ENCODE data around the gene SBF2.

SBF2 gene

GRCh38 chr11:9825895-9826294 is 468.1 kb downstream of the SBF2 start:
- no peaks in the 10 kb centered on the region for H3K79me2 ChIP-seq (ENCODE audit: insufficient read depth, low read length)
- no peaks in the 10 kb centered on the region for H3K9me3 ChIP-seq (ENCODE audit: low read length)
- no peaks in the 10 kb centered on the region for H3F3A ChIP-seq (ENCODE audit: insufficient read depth, low read length)
- no peaks in the 10 kb centered on the region for H3K36me3 ChIP-seq (ENCODE audit: insufficient read depth, low read length)
- no peaks in the 10 kb centered on the region for H3K4me1 ChIP-seq (ENCODE audit: insufficient read depth, low read length, severe bottlenecking)
- no peaks in the 10 kb centered on the region for H3K9me2 ChIP-seq (ENCODE audit: low read depth, low read length)
- TF ChIP-seq CTCF (IDR thresholded peaks at IDR 0.05; ENCODE audit: low read length) = no peak
- TF ChIP-seq EZH2 (IDR thresholded peaks at IDR 0.05; ENCODE audit: borderline replicate concordance, low read length) = no peak
- H3K27me3 ChIP-seq (ENCODE audit: insufficient read depth, low read length) = no peaks in the 10 kb centered on the region
- H2AFZ ChIP-seq (ENCODE audit: low read length) = no peak overlapping the region
- no peak overlapping the region for H3K4me3 ChIP-seq (ENCODE audit: low read depth, low read length, poor library complexity, severe bottlenecking)
- no peak overlapping the region for H3K9ac ChIP-seq (ENCODE audit: low read length)
- no peak overlapping the region for H3K27ac ChIP-seq (ENCODE audit: low read depth, low read length, poor library complexity, severe bottlenecking)
- H3K4me2 ChIP-seq (ENCODE audit: low read length) = no peak overlapping the region
- no peaks in the 10 kb centered on the region for H4K20me1 ChIP-seq (ENCODE audit: insufficient read depth, low read length)

- H2AFZ ChIP-seq (ENCODE audit: low read length) = no peak overlapping the region
- no peak overlapping the region for H3K9ac ChIP-seq (ENCODE audit: low read length)
- H3K79me2 ChIP-seq (ENCODE audit: insufficient read depth, low read length) = no peaks in the 10 kb centered on the region
- H3K4me3 ChIP-seq (ENCODE audit: low read depth, low read length, poor library complexity, severe bottlenecking) = no peak overlapping the region
- no peaks in the 10 kb centered on the region for H3K36me3 ChIP-seq (ENCODE audit: insufficient read depth, low read length)
- no peaks in the 10 kb centered on the region for H3K27me3 ChIP-seq (ENCODE audit: insufficient read depth, low read length)
- no peaks in the 10 kb centered on the region for H3K9me2 ChIP-seq (ENCODE audit: low read depth, low read length)
- no peaks in the 10 kb centered on the region for H4K20me1 ChIP-seq (ENCODE audit: insufficient read depth, low read length)
- H3K27ac ChIP-seq (ENCODE audit: low read depth, low read length, poor library complexity, severe bottlenecking) = no peak overlapping the region
- H3K4me2 ChIP-seq (ENCODE audit: low read length) = no peak overlapping the region
- TF ChIP-seq EZH2 (IDR thresholded peaks at IDR 0.05; ENCODE audit: borderline replicate concordance, low read length) (no peak), CTCF (IDR thresholded peaks at IDR 0.05; ENCODE audit: low read length) (no peak)
- H3K9me3 ChIP-seq (ENCODE audit: low read length) = no peaks in the 10 kb centered on the region
- H3F3A ChIP-seq (ENCODE audit: insufficient read depth, low read length) = no peaks in the 10 kb centered on the region
- no peaks in the 10 kb centered on the region for H3K4me1 ChIP-seq (ENCODE audit: insufficient read depth, low read length, severe bottlenecking)
These were observed 468.7 kb downstream of the SBF2 start for GRCh38 chr11:9825315-9825714.

GRCh38 chr11:9823887-9824385 is 470.1 kb downstream of the SBF2 start:
- no peaks in the 10 kb centered on the region for H3F3A ChIP-seq (ENCODE audit: insufficient read depth, low read length)
- no peaks in the 10 kb centered on the region for H4K20me1 ChIP-seq (ENCODE audit: insufficient read depth, low read length)
- H3K4me2 ChIP-seq (ENCODE audit: low read length) = no peak overlapping the region
- H3K27me3 ChIP-seq (ENCODE audit: insufficient read depth, low read length) = no peaks in the 10 kb centered on the region
- no peaks in the 10 kb centered on the region for H3K4me1 ChIP-seq (ENCODE audit: insufficient read depth, low read length, severe bottlenecking)
- no peak overlapping the region for H2AFZ ChIP-seq (ENCODE audit: low read length)
- H3K9me3 ChIP-seq (ENCODE audit: low read length) = no peaks in the 10 kb centered on the region
- H3K9ac ChIP-seq (ENCODE audit: low read length) = no peak overlapping the region
- H3K36me3 ChIP-seq (ENCODE audit: insufficient read depth, low read length) = no peaks in the 10 kb centered on the region
- TF ChIP-seq CTCF (IDR thresholded peaks at IDR 0.05; ENCODE audit: low read length) (no peak), EZH2 (IDR thresholded peaks at IDR 0.05; ENCODE audit: borderline replicate concordance, low read length) (no peak)
- no peaks in the 10 kb centered on the region for H3K9me2 ChIP-seq (ENCODE audit: low read depth, low read length)
- no peak overlapping the region for H3K27ac ChIP-seq (ENCODE audit: low read depth, low read length, poor library complexity, severe bottlenecking)
- H3K79me2 ChIP-seq (ENCODE audit: insufficient read depth, low read length) = no peaks in the 10 kb centered on the region
- H3K4me3 ChIP-seq (ENCODE audit: low read depth, low read length, poor library complexity, severe bottlenecking) = no peak overlapping the region

All from OCI-LY1 (cell line).